Endothelial cell (in vitro differentiated cells): Measurements from ENCODE around the gene ST3GAL5. TPM values are rescaled to one million over a fixed set of nuclear protein-coding genes. Genes with fewer than 3 reads are reported as not detected.
"Not testable (repeated sequence)": the region's sequence is repeated elsewhere in the genome, so short reads cannot be mapped to it uniquely, and the experiment has no call there.

ENCODE experiments used
- DNase-seq: peaks from one replicate; pipeline ENCODE4 v3.0.0; 2021; ENCODE audit warnings: low spot score
- H3K27ac Mint-ChIP-seq: one replicate; pipeline ENCODE4 v1.8.0; 2021; ENCODE audit warnings: mixed read lengths, inconsistent platforms; ENCODE audit not compliant: unreplicated experiment
- H3K27me3 Mint-ChIP-seq: one replicate; pipeline ENCODE4 v1.8.0; 2021; ENCODE audit warnings: mild to moderate bottlenecking, moderate library complexity, mixed read lengths, inconsistent platforms; ENCODE audit not compliant: unreplicated experiment
- H3K36me3 Mint-ChIP-seq: one replicate; pipeline ENCODE4 v1.8.0; 2021; ENCODE audit warnings: mild to moderate bottlenecking, low read depth, mixed read lengths, inconsistent platforms; ENCODE audit not compliant: unreplicated experiment
- H3K4me1 Mint-ChIP-seq: one replicate; pipeline ENCODE4 v1.8.0; 2021; ENCODE audit warnings: mild to moderate bottlenecking, mixed read lengths, inconsistent platforms; ENCODE audit not compliant: unreplicated experiment
- H3K4me3 Mint-ChIP-seq: one replicate; pipeline ENCODE4 v1.8.0; 2021; ENCODE audit warnings: mild to moderate bottlenecking, mixed read lengths, inconsistent platforms; ENCODE audit not compliant: unreplicated experiment
- H3K9me3 Mint-ChIP-seq: one replicate; pipeline ENCODE4 v1.8.0; 2021; ENCODE audit warnings: mixed read lengths, inconsistent platforms; ENCODE audit not compliant: unreplicated experiment
- total RNA-seq: library from RNA; stranded (reverse); fragmentation: NEBNext Ultra II Directional; extraction: Animal tissue kit (Norgen Biotek cat#: 25700); gene quantifications from one replicate; pipeline ENCODE4 v1.2.1, GENCODE V29; 2021; ENCODE audit not compliant: unreplicated experiment
- TF ChIP-seq, protein P1 (sequence below): fragments of 200-600 bp; sonication (generic); IDR thresholded peaks from one replicate; pipeline ENCODE4 v1.5.0; 2021; ENCODE audit warnings: antibody characterized with exemption; ENCODE audit not compliant: unreplicated experiment

ST3GAL5 gene
- total RNA-seq, 1 donor from 2014 or later = 49.8 TPM

DNA sequence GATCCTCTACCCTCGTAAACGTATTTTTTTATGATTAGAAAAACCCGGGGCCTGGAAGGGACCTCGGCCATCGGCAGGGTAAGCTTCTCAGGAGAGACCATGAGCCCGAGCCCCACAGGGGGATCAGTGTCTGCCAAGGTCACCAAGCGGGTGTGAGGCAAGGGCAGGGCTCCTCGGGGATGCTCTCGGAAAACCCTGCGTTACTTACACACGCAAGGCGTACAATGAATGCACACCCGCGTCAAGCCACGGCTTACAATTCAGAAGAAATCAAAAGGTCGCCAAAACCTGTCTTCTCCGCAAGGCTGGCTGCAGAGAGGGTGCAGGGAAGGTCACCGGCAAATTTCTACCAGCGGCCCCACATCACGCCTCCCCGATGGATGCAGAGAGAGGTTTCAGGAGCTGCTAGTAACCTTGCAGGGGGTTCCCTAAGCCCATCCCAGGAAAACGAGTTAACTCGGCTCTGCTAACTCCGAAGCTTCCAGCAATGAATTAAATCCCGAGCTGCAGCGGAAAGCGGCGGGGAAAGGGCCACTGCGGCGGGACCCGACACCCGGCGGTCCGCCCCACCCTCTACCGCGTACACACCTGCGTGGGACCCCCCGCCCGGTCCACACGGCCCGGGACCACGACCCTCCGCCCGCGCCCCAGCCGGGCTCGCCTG is 638 bp downstream of the ST3GAL5 start:
- Mint-ChIP-seq H3K27me3 (peaks cover 4% of the 10 kb centered on the region), H3K9me3 (no peaks in the 10 kb centered on the region), H3K4me3 (peak overlapping the region; percentile 92), H3K36me3 (peaks cover 26% of the 10 kb centered on the region), H3K4me1 (peaks cover 56% of the 10 kb centered on the region), H3K27ac (no peak overlapping the region)
- TF ChIP-seq, protein P1, sequence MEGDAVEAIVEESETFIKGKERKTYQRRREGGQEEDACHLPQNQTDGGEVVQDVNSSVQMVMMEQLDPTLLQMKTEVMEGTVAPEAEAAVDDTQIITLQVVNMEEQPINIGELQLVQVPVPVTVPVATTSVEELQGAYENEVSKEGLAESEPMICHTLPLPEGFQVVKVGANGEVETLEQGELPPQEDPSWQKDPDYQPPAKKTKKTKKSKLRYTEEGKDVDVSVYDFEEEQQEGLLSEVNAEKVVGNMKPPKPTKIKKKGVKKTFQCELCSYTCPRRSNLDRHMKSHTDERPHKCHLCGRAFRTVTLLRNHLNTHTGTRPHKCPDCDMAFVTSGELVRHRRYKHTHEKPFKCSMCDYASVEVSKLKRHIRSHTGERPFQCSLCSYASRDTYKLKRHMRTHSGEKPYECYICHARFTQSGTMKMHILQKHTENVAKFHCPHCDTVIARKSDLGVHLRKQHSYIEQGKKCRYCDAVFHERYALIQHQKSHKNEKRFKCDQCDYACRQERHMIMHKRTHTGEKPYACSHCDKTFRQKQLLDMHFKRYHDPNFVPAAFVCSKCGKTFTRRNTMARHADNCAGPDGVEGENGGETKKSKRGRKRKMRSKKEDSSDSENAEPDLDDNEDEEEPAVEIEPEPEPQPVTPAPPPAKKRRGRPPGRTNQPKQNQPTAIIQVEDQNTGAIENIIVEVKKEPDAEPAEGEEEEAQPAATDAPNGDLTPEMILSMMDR = no peak
- DNase-seq = peak; percentile 13

DNA sequence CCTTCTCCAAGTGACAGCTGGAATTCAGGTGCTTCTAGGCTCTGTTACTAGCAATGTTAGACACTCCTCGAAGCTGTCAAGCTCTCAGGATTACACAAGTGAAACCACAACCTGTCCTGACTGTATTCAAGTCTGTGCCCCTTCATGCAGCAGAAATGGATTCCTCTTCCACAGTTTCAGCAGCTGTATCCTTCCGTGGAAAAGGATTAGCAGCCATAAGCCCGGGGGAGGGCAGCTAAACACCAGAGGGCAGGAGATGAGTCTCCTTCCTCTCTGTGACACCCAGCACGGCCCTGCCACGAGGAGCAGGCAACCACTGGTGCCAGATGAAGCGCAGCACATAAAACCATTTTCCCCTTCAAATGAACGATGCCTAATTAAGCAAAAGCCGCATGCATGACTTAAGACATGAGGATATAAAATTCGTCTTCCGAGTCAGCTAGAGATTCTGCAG is 1.2 kb downstream of the ST3GAL5 start:
- H3K4me1 Mint-ChIP-seq = peaks cover 52% of the 10 kb centered on the region
- TF ChIP-seq, protein P1 = no peak
- H3K36me3 Mint-ChIP-seq = peaks cover 31% of the 10 kb centered on the region
- DNase-seq = peak; percentile 37
- H3K27me3 Mint-ChIP-seq = peaks cover 4% of the 10 kb centered on the region
- H3K4me3 Mint-ChIP-seq = peak overlapping the region; percentile 92
- H3K27ac Mint-ChIP-seq = no peak overlapping the region
- H3K9me3 Mint-ChIP-seq = no peaks in the 10 kb centered on the region

DNA sequence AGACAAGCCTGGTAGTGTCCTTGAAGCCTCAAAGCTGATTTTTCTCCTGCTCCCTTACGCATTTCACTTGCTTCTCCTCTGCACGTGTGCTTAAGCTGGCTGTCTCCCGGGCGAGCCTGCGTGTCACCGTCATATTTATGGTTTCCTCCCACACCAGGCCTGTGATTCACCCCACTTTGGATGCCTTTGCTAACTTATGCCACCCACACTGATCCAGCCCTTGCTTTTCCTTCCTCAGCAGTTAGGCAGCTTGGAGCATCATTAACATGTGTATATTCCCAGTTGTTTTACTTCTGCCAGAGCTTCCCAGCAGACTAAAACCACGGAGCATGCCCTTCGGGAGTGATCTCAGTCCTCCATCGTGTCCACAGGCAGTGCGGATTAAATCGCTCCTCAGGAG is 2.2 kb downstream of the ST3GAL5 start:
- Mint-ChIP-seq H3K4me3 (peak overlapping the region; percentile 92), H3K27me3 (peaks cover 4% of the 10 kb centered on the region), H3K9me3 (peaks cover under 1% of the 10 kb centered on the region), H3K27ac (no peak overlapping the region), H3K36me3 (peaks cover 36% of the 10 kb centered on the region), H3K4me1 (peaks cover 50% of the 10 kb centered on the region)
- DNase-seq = no peak
- TF ChIP-seq, protein P1 = no peak

DNA sequence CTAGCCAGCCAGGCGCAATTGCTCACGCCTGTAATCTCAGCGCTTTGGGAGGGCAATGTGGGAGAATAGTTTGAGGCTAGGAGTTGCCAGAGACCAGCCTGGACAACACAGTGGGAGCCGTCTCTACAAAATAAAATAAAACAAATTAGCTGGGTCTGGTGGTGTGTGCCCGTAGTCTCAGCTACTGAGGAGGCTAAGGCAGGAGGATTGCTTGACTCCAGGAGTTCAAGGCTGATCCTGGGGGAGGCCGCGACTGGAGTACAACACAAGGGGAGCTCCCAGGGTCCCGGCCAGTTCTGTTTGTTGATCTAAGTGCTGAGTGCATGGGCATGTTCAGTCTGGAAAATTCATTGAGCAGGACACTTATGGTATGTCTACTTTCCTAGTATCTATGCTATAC is 2.6 kb downstream of the ST3GAL5 start:
- peaks cover 53% of the 10 kb centered on the region for H3K4me1 Mint-ChIP-seq
- H3K36me3 Mint-ChIP-seq = peaks cover 41% of the 10 kb centered on the region
- no peak overlapping the region for H3K27ac Mint-ChIP-seq
- H3K4me3 Mint-ChIP-seq = peak overlapping the region; percentile 59
- TF ChIP-seq, protein P1 = no peak
- peaks cover 4% of the 10 kb centered on the region for H3K27me3 Mint-ChIP-seq
- DNase-seq = no peak
- H3K9me3 Mint-ChIP-seq = peaks cover 5% of the 10 kb centered on the region

DNA sequence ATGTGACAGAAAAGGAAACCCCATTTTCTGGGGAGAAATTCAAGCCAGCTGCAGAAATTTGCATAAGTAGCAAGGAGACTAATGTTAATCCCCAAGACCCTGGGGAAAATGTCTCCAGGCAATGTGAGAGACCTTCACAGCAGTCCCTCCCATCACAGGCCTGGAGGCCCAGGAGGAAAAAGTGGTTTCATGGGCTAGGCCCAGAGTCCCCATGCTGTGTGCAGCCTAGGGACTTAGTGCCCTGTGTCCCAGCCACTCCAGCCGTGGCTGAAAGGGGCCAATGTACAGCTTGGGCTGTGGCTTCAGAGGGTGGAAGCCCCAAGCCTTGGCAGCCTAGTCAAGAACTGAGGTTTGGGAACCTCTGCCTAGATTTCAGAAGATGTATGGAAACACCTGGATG is 7.0 kb downstream of the ST3GAL5 start:
- Mint-ChIP-seq H3K36me3 (peaks cover 50% of the 10 kb centered on the region), H3K4me1 (peaks cover 60% of the 10 kb centered on the region)
- not testable (repeated sequence) for DNase-seq, H3K27ac Mint-ChIP-seq, H3K4me3 Mint-ChIP-seq, H3K27me3 Mint-ChIP-seq, H3K9me3 Mint-ChIP-seq

DNA sequence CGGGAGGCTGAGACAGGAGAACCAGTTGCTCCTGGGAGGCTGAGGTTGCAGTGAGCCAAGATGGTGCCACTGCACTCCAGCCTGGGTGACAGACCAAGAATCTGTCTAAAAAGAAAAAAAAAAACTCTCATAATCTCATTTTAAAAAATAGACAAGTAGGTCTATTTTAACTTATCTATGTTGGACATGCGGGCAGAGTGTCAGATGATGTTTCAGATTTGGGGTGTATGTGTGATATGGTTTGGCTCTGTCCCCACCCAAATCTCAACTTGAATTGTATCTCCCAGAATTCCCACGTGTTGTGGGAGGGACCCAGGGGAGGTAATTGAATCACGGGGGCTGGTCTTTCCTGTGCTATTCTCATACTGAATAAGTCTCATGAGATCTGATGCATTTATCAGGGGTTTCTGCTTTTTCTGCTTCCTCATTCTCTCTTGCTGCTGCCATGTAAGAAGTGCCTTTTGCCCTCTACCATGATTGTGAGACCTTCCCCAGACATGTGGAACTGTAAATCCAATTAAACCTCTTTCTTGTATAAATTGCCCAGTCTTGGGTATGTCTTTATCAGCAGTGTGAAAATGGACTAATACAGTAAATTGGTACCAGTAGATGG is 8.0 kb downstream of the ST3GAL5 start:
- Mint-ChIP-seq H3K4me1 (peaks cover 55% of the 10 kb centered on the region), H3K36me3 (peaks cover 46% of the 10 kb centered on the region), H3K4me3 (peak overlapping the region; percentile 77)
- DNase-seq, H3K27ac Mint-ChIP-seq, H3K27me3 Mint-ChIP-seq, H3K9me3 Mint-ChIP-seq: not testable (repeated sequence)
